NCI-H2196 (cell line): ENCODE measurements around the gene VPS26B.
"Not testable (repeated sequence)": the region's sequence is repeated elsewhere in the genome, so short reads cannot be mapped to it uniquely, and the experiment has no call there.

ENCODE experiments used
- DNase-seq: peaks from one replicate; lab custom pipeline; 2025; ENCODE audit not compliant: unreplicated experiment; lab: John Stamatoyannopoulos, UW

The VPS26B gene

GRCh38 chr11:134223836-134224709 lies at the start of gene VPS26B, which contains the start of gene NCAPD3:
Gene VPS26B (plus strand): TSS chr11:134224671. CDS start chr11:134225123, 452 bp downstream.
Gene NCAPD3 (minus strand): TSS chr11:134223967. CDS start chr11:134223926, 41 bp downstream.
- DNase-seq: peak; percentile 98

GRCh38 chr11:134176284-134176683 lies 48.2 kb upstream of the VPS26B start:
- no peak for DNase-seq

GRCh38 chr11:134178032-134178674 lies 46.3 kb upstream of the VPS26B start:
- no peak for DNase-seq

GRCh38 chr11:134181707-134182106 lies 42.8 kb upstream of the VPS26B start:
- no peak for DNase-seq

- DNase-seq: not testable (repeated sequence)
Measured at GRCh38 chr11:134188092-134188491, 36.4 kb upstream of the VPS26B start.

- no peak for DNase-seq
Measured at GRCh38 chr11:134196756-134197155, 27.7 kb upstream of the VPS26B start.

- DNase-seq: no peak
Measured at GRCh38 chr11:134199531-134199930, 24.9 kb upstream of the VPS26B start.

- no peak for DNase-seq
Measured at GRCh38 chr11:134200688-134201087, 23.8 kb upstream of the VPS26B start.

- DNase-seq: no peak
Measured at GRCh38 chr11:134202661-134203060, 21.8 kb upstream of the VPS26B start.

- DNase-seq: no peak
Measured at GRCh38 chr11:134205729-134206128, 18.7 kb upstream of the VPS26B start.

GRCh38 chr11:134206185-134206584 lies 18.3 kb upstream of the VPS26B start:
- DNase-seq: no peak

- peak; percentile 28 for DNase-seq
Measured at GRCh38 chr11:134207538-134208239, 16.8 kb upstream of the VPS26B start.

GRCh38 chr11:134215836-134216235 lies 8.6 kb upstream of the VPS26B start:
- DNase-seq: no peak

- no peak for DNase-seq
Measured at GRCh38 chr11:134216816-134217215, 7.7 kb upstream of the VPS26B start.

- DNase-seq: peak; percentile 12
Measured at GRCh38 chr11:134223121-134223520, 1.4 kb upstream of the VPS26B start.

- DNase-seq: peak; percentile 6
Measured at GRCh38 chr11:134224710-134225664, 516 bp downstream of the VPS26B start.

GRCh38 chr11:134226806-134227325 lies 2.4 kb downstream of the VPS26B start:
- DNase-seq: no peak

GRCh38 chr11:134228625-134229024 lies 4.2 kb downstream of the VPS26B start:
- DNase-seq: no peak

- no peak for DNase-seq
Measured at GRCh38 chr11:134229126-134229790, 4.8 kb downstream of the VPS26B start.

- DNase-seq: no peak
Measured at GRCh38 chr11:134230339-134230738, 5.9 kb downstream of the VPS26B start.
